HepG2 (cell line): ENCODE data around the gene HS3ST2. TPM values are rescaled to one million over a fixed set of nuclear protein-coding genes. Genes with fewer than 3 reads are reported as not detected.

ENCODE experiments used
- ATAC-seq: fragments of 200-7000 bp; cut with Tn5 transposase; 3 replicates; pipeline ENCODE4 v1.9.1; 2020; ENCODE audit warnings: mild to moderate bottlenecking, moderate library complexity
- BruUV-seq: library from RNA; stranded (reverse); fragments of 400-500 nt; replicated peaks from 2 replicates; lab custom pipeline; 2021; lab: Mats Ljungman, UMichigan
- CTCF ChIA-PET: fragments of 300-600 bp; formaldehyde crosslinking; extraction: SDS; loops from one replicate; lab custom pipeline; 2021; ENCODE audit warnings: low total read pairs, inconsistent platforms, low intra/inter-chr PET ratio; lab: Yijun Ruan, JAX
- POLR2A ChIA-PET: fragments of 350-600 bp; sonication (Branson Sonifier 250); formaldehyde crosslinking; loops from one replicate; lab custom pipeline; 2020; ENCODE audit warnings: antibody characterized with exemption, inconsistent platforms; lab: Yijun Ruan, JAX
- DNase-seq: peaks from one replicate; pipeline ENCODE4 v3.0.0-alpha.2; 2015; ENCODE audit warnings: low spot score
- FAIRE-seq: peaks from 3 replicates; lab custom pipeline; 2011; peaks lifted over from hg19 to GRCh38; lab: Jason Lieb, UNC
- H2AFZ ChIP-seq: one replicate; pipeline ENCODE4 v1.6.1; 2011; ENCODE audit warnings: low read length, inconsistent platforms
- H3K27ac ChIP-seq: fragments of 300-600 bp; 3 replicates; pipeline ENCODE4 v1.8.0; 2011; ENCODE audit warnings: mixed run types, mild to moderate bottlenecking, mixed read lengths, low read length, inconsistent platforms; ENCODE audit not compliant: insufficient read depth; ENCODE audit errors: extremely low read length
- H3K27me3 ChIP-seq, 2 experiments: fragments of 200-600 bp in 1 of 2; 2 replicates in 1 of 2; 3 replicates in 1 of 2; pipeline versions ENCODE4 v1.6.0 to v1.8.0; 2011; ENCODE audit warnings: low read length in 2 of 2, mild to moderate bottlenecking in 2 of 2, moderate library complexity in 2 of 2, inconsistent platforms in 1 of 2; ENCODE audit not compliant: insufficient read depth in 2 of 2, control insufficient read depth in 1 of 2
- H3K36me3 ChIP-seq, 2 experiments: fragments of 200-600 bp in 1 of 2; replicated peaks in 1 of 2; 2 replicates in 1 of 2; 3 replicates in 1 of 2; pipeline versions ENCODE4 v1.5.1 to v1.8.0; 2011; ENCODE audit warnings: low read length in 2 of 2, inconsistent platforms in 1 of 2; ENCODE audit not compliant: insufficient read depth in 2 of 2, control insufficient read depth in 1 of 2
- H3K4me1 ChIP-seq: 2 replicates; pipeline ENCODE4 v1.5.1; 2012; ENCODE audit warnings: low read length, inconsistent platforms; ENCODE audit not compliant: insufficient read depth
- H3K4me2 ChIP-seq: 2 replicates; pipeline ENCODE4 v1.6.0; 2011; ENCODE audit warnings: low read depth, low read length, inconsistent platforms
- H3K4me3 ChIP-seq, 3 experiments: fragments of 200-600 bp in 1 of 3; sonication (generic), shearing (Covaris generic) in 1 of 3; replicated peaks in 1 of 3; 2 replicates each; pipeline ENCODE4 v1.5.1; 2011 to 2016; ENCODE audit warnings: low read length in 3 of 3, inconsistent platforms in 2 of 3, low read depth in 2 of 3, mild to moderate bottlenecking in 2 of 3, control low read depth in 1 of 3, mixed read lengths in 1 of 3; ENCODE audit not compliant: insufficient read depth in 1 of 3
- H3K79me2 ChIP-seq: one replicate; pipeline ENCODE4 v1.6.1; 2011; ENCODE audit warnings: low read length, inconsistent platforms; ENCODE audit not compliant: insufficient read depth
- H3K9ac ChIP-seq: 2 replicates; pipeline ENCODE4 v1.6.0; 2011; ENCODE audit warnings: mild to moderate bottlenecking, low read depth, low read length, inconsistent platforms; ENCODE audit not compliant: insufficient read depth
- H3K9me3 ChIP-seq: 2 replicates; pipeline ENCODE4 v1.5.1; 2012; ENCODE audit warnings: mild to moderate bottlenecking, low read length
- H4K20me1 ChIP-seq: 2 replicates; pipeline ENCODE4 v1.6.0; 2011; ENCODE audit warnings: inconsistent platforms, mild to moderate bottlenecking, low read length, moderate library complexity; ENCODE audit not compliant: insufficient read depth
- DNMT1 ChIP-seq: sonication (generic); formaldehyde crosslinking; IDR thresholded peaks from 2 replicates; pipeline ENCODE4 v1.5.1; 2020; ENCODE audit warnings: mild to moderate bottlenecking, missing genetic modification reagents
- HOXA5 ChIP-seq: sonication (generic); formaldehyde crosslinking; IDR thresholded peaks from 2 replicates; pipeline ENCODE4 v1.4.0; 2020; ENCODE audit warnings: missing genetic modification reagents
- MEIS2 ChIP-seq: sonication (generic); formaldehyde crosslinking; IDR thresholded peaks from 2 replicates; pipeline ENCODE4 v1.9.0; 2021; ENCODE audit warnings: mild to moderate bottlenecking, missing genetic modification reagents
- PAX8 ChIP-seq: sonication (generic); formaldehyde crosslinking; IDR thresholded peaks from 2 replicates; pipeline ENCODE4 v1.8.0; 2022; ENCODE audit warnings: mild to moderate bottlenecking, missing genetic modification reagents, borderline replicate concordance
- PAXIP1 ChIP-seq: sonication (generic); formaldehyde crosslinking; conservative IDR thresholded peaks from 2 replicates; pipeline ENCODE4 v1.4.0; 2020; ENCODE audit warnings: mild to moderate bottlenecking, missing genetic modification reagents, moderate library complexity
- SMARCC2 ChIP-seq: fragments of 450-650 bp; IDR thresholded peaks from 2 replicates; pipeline ENCODE4 v1.6.1; 2017; ENCODE audit warnings: antibody characterized with exemption, mild to moderate bottlenecking
- ZNF101 ChIP-seq: sonication (generic); formaldehyde crosslinking; IDR thresholded peaks from 2 replicates; pipeline ENCODE4 v1.4.0; 2020; ENCODE audit warnings: mild to moderate bottlenecking, low read depth, missing genetic modification reagents, borderline replicate concordance
- ZNF282 ChIP-seq: fragments of 450-650 bp; IDR thresholded peaks from 2 replicates; pipeline ENCODE4 v1.6.1; 2018; ENCODE audit not compliant: partially characterized antibody
- ZNF382 ChIP-seq: sonication (generic); formaldehyde crosslinking; IDR thresholded peaks from 2 replicates; pipeline ENCODE4 v1.5.0; 2020; ENCODE audit warnings: missing genetic modification reagents, mild to moderate bottlenecking, borderline replicate concordance
- ZNF597 ChIP-seq: sonication (generic); formaldehyde crosslinking; IDR thresholded peaks from 2 replicates; pipeline ENCODE4 v1.5.0; 2020; ENCODE audit warnings: missing genetic modification reagents
- WGBS: methylation state at CpG from one replicate; pipeline ENCODE4 v1.1.6; 2017; ENCODE audit warnings: low lambda C conversion rate; 5-methylcytosine and 5-hydroxymethylcytosine counted together
- in situ Hi-C: cut with HindIII; loops from 2 replicates; pipeline ENCODE4 v1.10.0; 2017; ENCODE audit warnings: low pct_unique_long_range_greater_than_20kb; ENCODE audit not compliant: extremely low pct_ligation_motif_present
- intact Hi-C: fragments of 100-400 bp; cut with micrococcal nuclease; formaldehyde crosslinking; loops from one replicate; pipeline ENCODE4 v1.10.0; 2022; ENCODE audit not compliant: unreplicated experiment
- polyA plus RNA-seq, 8 experiments: library from polyadenylated mRNA; depleted of rRNA in 3 of 8; stranded (reverse) in 7 of 8; unstranded in 1 of 8; fragments of >200 nt; fragmentation: Illumina TruSeq in 4 of 8; extraction: Trizol in 4 of 8; gene quantifications; 2 replicates each; pipeline versions ENCODE4 v1.2.1 to v1.2.3, GENCODE V29; 2011 to 2016; ENCODE audit warnings: low read depth in 4 of 8, missing spikeins in 1 of 8, mixed read lengths in 1 of 8; ENCODE audit not compliant: insufficient read depth in 1 of 8
- total RNA-seq, 5 experiments: library from RNA; depleted of rRNA; stranded (reverse); fragments of >200 nt; fragmentation: Illumina TruSeq; extraction: Trizol; gene quantifications; 2 replicates each; pipeline ENCODE4 v1.2.3, GENCODE V29; 2016; ENCODE audit warnings: low read depth in 1 of 5

HS3ST2 gene
- total and polyA plus RNA-seq, 2 of the 13 experiments (the other 11 are each of a cell fraction or from before 2014, with no cell fraction given) = not detected

GRCh38 chr16:22912654-22913053 lies 98.7 kb downstream of the HS3ST2 start:
- Histone ChIP-seq H3K9ac (no peak overlapping the region), H4K20me1 (no peaks in the 10 kb centered on the region), H3K4me3 (no peak overlapping the region), H3K9me3 (no peaks in the 10 kb centered on the region), H3K4me2 (no peak overlapping the region), H3K27me3 (peaks cover 0 to 25% of the 10 kb centered on the region in 2 experiments; a peak in 2 of 5 replicates), H2AFZ (no peak overlapping the region), H3K4me1 (no peaks in the 10 kb centered on the region), H3K79me2 (no peaks in the 10 kb centered on the region), H3K27ac (no peak overlapping the region), H3K36me3 (no peaks in the 10 kb centered on the region)
- 14% methylated on average over 7 of the region's 7 CpGs for WGBS
- BruUV-seq = no TSS peak
- TF ChIP-seq PAXIP1 (CRISPR knock-in tag) (no peak), ZNF597 (no peak), ZNF282 (no peak), ZNF382 (CRISPR knock-in tag) (no peak), PAX8 (CRISPR knock-in tag) (no peak), SMARCC2 (no peak), DNMT1 (CRISPR knock-in tag) (no peak), MEIS2 (no peak), ZNF101 (CRISPR knock-in tag) (no peak), HOXA5 (no peak)
- DNase-seq (no peak), FAIRE-seq (no peak), ATAC-seq (no peak)
- POLR2A ChIA-PET = no interaction called here
- in situ Hi-C loops (no loop called here), intact Hi-C loops (no loop called here)
- CTCF ChIA-PET = no interaction called here
